Epithelial cell of prostate (primary cell): ENCODE measurements around the gene RNF214.
"Not testable (repeated sequence)": the region's sequence is repeated elsewhere in the genome, so short reads cannot be mapped to it uniquely, and the experiment has no call there.

Experiments
- DNase-seq: peaks from one replicate; pipeline ENCODE4 v3.0.0-alpha.2; 2011; ENCODE audit warnings: low read depth, low spot score
- H3K27ac ChIP-seq: fragments of 450-650 bp; 2 replicates; pipeline ENCODE4 v1.5.1; 2017; ENCODE audit warnings: mild to moderate bottlenecking

RNF214 gene

GRCh38 chr11:117303646-117304315 is 71.3 kb downstream of the RNF214 start:
- DNase-seq = no peak
- H3K27ac ChIP-seq = no peak overlapping the region

- DNase-seq = no peak
These were observed 72.7 kb downstream of the RNF214 start for GRCh38 chr11:117305145-117305544.

GRCh38 chr11:117309310-117309709 is 76.8 kb downstream of the RNF214 start:
- no peak overlapping the region for H3K27ac ChIP-seq
- no peak for DNase-seq

More at GRCh38 chr11:117305145-117305544, 72.7 kb downstream of the RNF214 start:
- no peak overlapping the region for H3K27ac ChIP-seq

GRCh38 chr11:117313091-117313490 is 80.6 kb downstream of the RNF214 start:
- H3K27ac ChIP-seq = no peak overlapping the region
- DNase-seq = no peak

GRCh38 chr11:117313828-117314768 is 81.6 kb downstream of the RNF214 start:
- H3K27ac ChIP-seq = no peak overlapping the region
- no peak for DNase-seq

- no peak overlapping the region for H3K27ac ChIP-seq
- no peak for DNase-seq
These were observed 82.4 kb downstream of the RNF214 start for GRCh38 chr11:117314840-117315239.

GRCh38 chr11:117315285-117316196 is 83.1 kb downstream of the RNF214 start:
- H3K27ac ChIP-seq = no peak overlapping the region

GRCh38 chr11:117316197-117316961 is 83.9 kb downstream of the RNF214 start, which contains the start of gene BACE1:
BACE1 (minus strand) TSS chr11:117316256; CDS start chr11:117315795, 461 bp downstream.
- H3K27ac ChIP-seq = no peak within 1 kb of the TSS
- DNase-seq = no peak

More at GRCh38 chr11:117315285-117316196, 83.1 kb downstream of the RNF214 start:
- no peak for DNase-seq

- H3K27ac ChIP-seq = no peak overlapping the region
- DNase-seq = no peak
These were observed 86.3 kb downstream of the RNF214 start for GRCh38 chr11:117318738-117319137.

- no peak for DNase-seq
- no peak overlapping the region for H3K27ac ChIP-seq
These were observed 86.9 kb downstream of the RNF214 start for GRCh38 chr11:117319214-117319840.

GRCh38 chr11:117327255-117327566 is 94.7 kb downstream of the RNF214 start:
- H3K27ac ChIP-seq = peak overlapping the region; percentile 80
- DNase-seq = not testable (repeated sequence)

- peak; percentile 82 for DNase-seq
- peak within 1 kb of the TSS; percentile 80 for H3K27ac ChIP-seq
These were observed 95.3 kb downstream of the RNF214 start, which contains the start of gene CEP164 for GRCh38 chr11:117327567-117328374. CEP164 (plus strand) TSS chr11:117327854; CDS start chr11:117338587, 10,733 bp downstream.

GRCh38 chr11:117328375-117329010 is 96.0 kb downstream of the RNF214 start:
- DNase-seq = no peak
- H3K27ac ChIP-seq = peak overlapping the region; percentile 80

GRCh38 chr11:117332843-117333242 is 100.4 kb downstream of the RNF214 start:
- DNase-seq = no peak
- H3K27ac ChIP-seq = no peak overlapping the region

GRCh38 chr11:117333917-117334316 is 101.4 kb downstream of the RNF214 start:
- no peak overlapping the region for H3K27ac ChIP-seq
- no peak for DNase-seq

- H3K27ac ChIP-seq = no peak overlapping the region
- DNase-seq = no peak
These were observed 102.4 kb downstream of the RNF214 start for GRCh38 chr11:117334896-117335295.

- no peak for DNase-seq
- H3K27ac ChIP-seq = no peak overlapping the region
These were observed 102.9 kb downstream of the RNF214 start for GRCh38 chr11:117335399-117335798.
